ENCODE results near the gene ANKRD17. TPM values are rescaled to one million over a fixed set of nuclear protein-coding genes. Genes with fewer than 3 reads are reported as not detected.
"Not testable (repeated sequence)": the region's sequence is repeated elsewhere in the genome, so short reads cannot be mapped to it uniquely, and the experiment has no call there.

ANKRD17 gene
- total and polyA plus RNA-seq, 2 donors (not counting 3 experiments of a cell fraction or from before 2014, with no cell fraction given): 33.3 to 64.4 TPM

GRCh38 chr4:73206236-73206635 lies 52.4 kb downstream of the ANKRD17 start:
- TF ChIP-seq JUN (IDR thresholded peaks at IDR 0.05; ENCODE audit: borderline replicate concordance, insufficient read depth, insufficient read length, low read depth) (no peak), MAX (IDR thresholded peaks at IDR 0.05; ENCODE audit: insufficient read depth, insufficient read length) (no peak), POLR2AphosphoS5 (IDR thresholded peaks at IDR 0.05; ENCODE audit: insufficient read depth, low read depth, low read length) (no peak), CTCF (IDR thresholded peaks at IDR 0.05; ENCODE audit: extremely low read depth in 1 of 2, insufficient read depth in 1 of 2, low read depth in 1 of 2, low read length in 2 of 2) (no peak)
- dilution Hi-C loops (cut with MboI; ENCODE audit: extremely low pct_ligation_motif_present, low sequenced_read_pairs) (no loop called here), intact Hi-C loops (cut with micrococcal nuclease) (no loop called here)
- BruUV-seq (replicated peaks): no TSS peak
- Histone ChIP-seq H3K36me3 (ENCODE audit: control insufficient read depth in 2 of 2, extremely low read depth in 1 of 2, insufficient read depth in 2 of 2, low read length in 2 of 2) (no peaks in the 10 kb centered on the region), H3K27ac (ENCODE audit: insufficient read depth, low read depth, low read length) (no peak overlapping the region), H3K9me3 (replicated peaks; ENCODE audit: control insufficient read depth, insufficient read depth, low read length) (no peaks in the 10 kb centered on the region), H3K4me2 (ENCODE audit: insufficient read depth, low read length) (no peak overlapping the region), H3K79me2 (ENCODE audit: control insufficient read depth, insufficient read depth, low read length) (peaks cover 96% of the 10 kb centered on the region), H3K4me3 (replicated peaks in 1 of 3; ENCODE audit: insufficient read depth in 1 of 3, low read depth in 1 of 3, low read length in 3 of 3) (no peak overlapping the region), H3K4me1 (ENCODE audit: control insufficient read depth, extremely low read depth, insufficient read depth, low read length) (peaks cover 6% of the 10 kb centered on the region), H3K9me1 (replicated peaks; ENCODE audit: control insufficient read depth, extremely low read depth, insufficient read depth, low read length) (no peaks in the 10 kb centered on the region), H3K27me3 (ENCODE audit: control insufficient read depth in 2 of 2, insufficient read depth in 2 of 2, low read length in 2 of 2) (no peaks in the 10 kb centered on the region), H3K9ac (replicated peaks; ENCODE audit: extremely low read depth, insufficient read depth, low read length) (no peak overlapping the region), H2AFZ (ENCODE audit: low read depth, low read length) (no peak overlapping the region), H4K20me1 (replicated peaks; ENCODE audit: control insufficient read depth, extremely low read depth, insufficient read depth, low read length) (peaks cover 19% of the 10 kb centered on the region)
- DNase-seq (ENCODE audit: low read depth, low spot score): no peak
- CTCF ChIA-PET: interaction anchor here (2.3 kb wide), 1 partner anchor 10 kb away, joined by 14 read pairs; no protein-coding TSS in a partner anchor
- POLR2A ChIA-PET: no interaction called here
- FAIRE-seq: no peak

- peaks cover 19% of the 10 kb centered on the region for H4K20me1 ChIP-seq (replicated peaks; ENCODE audit: control insufficient read depth, extremely low read depth, insufficient read depth, low read length)
- peaks cover 6% of the 10 kb centered on the region for H3K4me1 ChIP-seq (ENCODE audit: control insufficient read depth, extremely low read depth, insufficient read depth, low read length)
- H3K27ac ChIP-seq (ENCODE audit: insufficient read depth, low read depth, low read length): no peak overlapping the region
- H2AFZ ChIP-seq (ENCODE audit: low read depth, low read length): no peak overlapping the region
- H3K27me3 ChIP-seq (ENCODE audit: control insufficient read depth in 2 of 2, insufficient read depth in 2 of 2, low read length in 2 of 2): no peaks in the 10 kb centered on the region
- intact Hi-C loops (cut with micrococcal nuclease) (no loop called here), dilution Hi-C loops (cut with MboI; ENCODE audit: extremely low pct_ligation_motif_present, low sequenced_read_pairs) (no loop called here)
- H3K9ac ChIP-seq (replicated peaks; ENCODE audit: extremely low read depth, insufficient read depth, low read length): no peak overlapping the region
- no peaks in the 10 kb centered on the region for H3K9me3 ChIP-seq (replicated peaks; ENCODE audit: control insufficient read depth, insufficient read depth, low read length)
- H3K36me3 ChIP-seq (ENCODE audit: control insufficient read depth in 2 of 2, extremely low read depth in 1 of 2, insufficient read depth in 2 of 2, low read length in 2 of 2): no peaks in the 10 kb centered on the region
- CTCF ChIA-PET: interaction anchor here (2.3 kb wide), 1 partner anchor 10 kb away, joined by 14 read pairs; no protein-coding TSS in a partner anchor
- TF ChIP-seq MAX (IDR thresholded peaks at IDR 0.05; ENCODE audit: insufficient read depth, insufficient read length) (no peak), CTCF (IDR thresholded peaks at IDR 0.05; ENCODE audit: extremely low read depth in 1 of 2, insufficient read depth in 1 of 2, low read depth in 1 of 2, low read length in 2 of 2) (no peak)
- H3K4me2 ChIP-seq (ENCODE audit: insufficient read depth, low read length): no peak overlapping the region
- BruUV-seq (replicated peaks): no TSS peak
- POLR2A ChIA-PET: interaction anchor here (0.6 kb wide), 1 partner anchor 16 kb away, joined by 6 read pairs; no protein-coding TSS in a partner anchor
- no peaks in the 10 kb centered on the region for H3K9me1 ChIP-seq (replicated peaks; ENCODE audit: control insufficient read depth, extremely low read depth, insufficient read depth, low read length)
- H3K4me3 ChIP-seq (replicated peaks in 1 of 3; ENCODE audit: insufficient read depth in 1 of 3, low read depth in 1 of 3, low read length in 3 of 3): no peak overlapping the region
- peaks cover 95% of the 10 kb centered on the region for H3K79me2 ChIP-seq (ENCODE audit: control insufficient read depth, insufficient read depth, low read length)
- FAIRE-seq: no peak
- DNase-seq (ENCODE audit: low read depth, low spot score): no peak
These were observed 53.1 kb downstream of the ANKRD17 start for GRCh38 chr4:73205482-73205881.

- H3K36me3 ChIP-seq (ENCODE audit: control insufficient read depth in 2 of 2, extremely low read depth in 1 of 2, insufficient read depth in 2 of 2, low read length in 2 of 2); H3K9me3 ChIP-seq (replicated peaks; ENCODE audit: control insufficient read depth, insufficient read depth, low read length); H3K9me1 ChIP-seq (replicated peaks; ENCODE audit: control insufficient read depth, extremely low read depth, insufficient read depth, low read length); H3K9ac ChIP-seq (replicated peaks; ENCODE audit: extremely low read depth, insufficient read depth, low read length); FAIRE-seq; H2AFZ ChIP-seq (ENCODE audit: low read depth, low read length); intact Hi-C loops (cut with micrococcal nuclease); DNase-seq (ENCODE audit: low read depth, low spot score); H3K4me2 ChIP-seq (ENCODE audit: insufficient read depth, low read length); H3K27me3 ChIP-seq (ENCODE audit: control insufficient read depth in 2 of 2, insufficient read depth in 2 of 2, low read length in 2 of 2); BruUV-seq (replicated peaks); dilution Hi-C loops (cut with MboI; ENCODE audit: extremely low pct_ligation_motif_present, low sequenced_read_pairs); H3K27ac ChIP-seq (ENCODE audit: insufficient read depth, low read depth, low read length); H3K4me3 ChIP-seq (replicated peaks in 1 of 3; ENCODE audit: insufficient read depth in 1 of 3, low read depth in 1 of 3, low read length in 3 of 3); H3K4me1 ChIP-seq (ENCODE audit: control insufficient read depth, extremely low read depth, insufficient read depth, low read length); POLR2A ChIA-PET: not testable (repeated sequence)
- H4K20me1 ChIP-seq (replicated peaks; ENCODE audit: control insufficient read depth, extremely low read depth, insufficient read depth, low read length): peaks cover 19% of the 10 kb centered on the region
- H3K79me2 ChIP-seq (ENCODE audit: control insufficient read depth, insufficient read depth, low read length): peaks cover 95% of the 10 kb centered on the region
- CTCF ChIA-PET: interaction anchor here (2.3 kb wide), 1 partner anchor 8 kb away, joined by 14 read pairs; no protein-coding TSS in a partner anchor
These were observed 54.6 kb downstream of the ANKRD17 start for GRCh38 chr4:73203976-73204375.
